Right renal pelvis (tissue), 4 donors: ENCODE measurements around the gene PTPN23. TPM values are rescaled to one million over a fixed set of nuclear protein-coding genes. Genes with fewer than 3 reads are reported as not detected.
A peak's percentile ranks its signal among the peaks of the same experiment; 100 is the strongest.
"Not testable (repeated sequence)": the region's sequence is repeated elsewhere in the genome, so short reads cannot be mapped to it uniquely, and the experiment has no call there.

Experiments
- DNase-seq, 4 donors: peaks; one replicate each; pipeline ENCODE4 v3.0.0-alpha.2; 2013; ENCODE audit warnings: low read depth in 4 of 4, low spot score in 3 of 4, missing footprints in 1 of 4
- polyA plus RNA-seq, 4 donors: library from polyadenylated mRNA; unstranded; fragments of 120-200 nt; gene quantifications; one replicate each; pipeline ENCODE4 v1.2.1, GENCODE V29; 2013; ENCODE audit not compliant: insufficient read length in 4 of 4

Gene PTPN23, protein sequence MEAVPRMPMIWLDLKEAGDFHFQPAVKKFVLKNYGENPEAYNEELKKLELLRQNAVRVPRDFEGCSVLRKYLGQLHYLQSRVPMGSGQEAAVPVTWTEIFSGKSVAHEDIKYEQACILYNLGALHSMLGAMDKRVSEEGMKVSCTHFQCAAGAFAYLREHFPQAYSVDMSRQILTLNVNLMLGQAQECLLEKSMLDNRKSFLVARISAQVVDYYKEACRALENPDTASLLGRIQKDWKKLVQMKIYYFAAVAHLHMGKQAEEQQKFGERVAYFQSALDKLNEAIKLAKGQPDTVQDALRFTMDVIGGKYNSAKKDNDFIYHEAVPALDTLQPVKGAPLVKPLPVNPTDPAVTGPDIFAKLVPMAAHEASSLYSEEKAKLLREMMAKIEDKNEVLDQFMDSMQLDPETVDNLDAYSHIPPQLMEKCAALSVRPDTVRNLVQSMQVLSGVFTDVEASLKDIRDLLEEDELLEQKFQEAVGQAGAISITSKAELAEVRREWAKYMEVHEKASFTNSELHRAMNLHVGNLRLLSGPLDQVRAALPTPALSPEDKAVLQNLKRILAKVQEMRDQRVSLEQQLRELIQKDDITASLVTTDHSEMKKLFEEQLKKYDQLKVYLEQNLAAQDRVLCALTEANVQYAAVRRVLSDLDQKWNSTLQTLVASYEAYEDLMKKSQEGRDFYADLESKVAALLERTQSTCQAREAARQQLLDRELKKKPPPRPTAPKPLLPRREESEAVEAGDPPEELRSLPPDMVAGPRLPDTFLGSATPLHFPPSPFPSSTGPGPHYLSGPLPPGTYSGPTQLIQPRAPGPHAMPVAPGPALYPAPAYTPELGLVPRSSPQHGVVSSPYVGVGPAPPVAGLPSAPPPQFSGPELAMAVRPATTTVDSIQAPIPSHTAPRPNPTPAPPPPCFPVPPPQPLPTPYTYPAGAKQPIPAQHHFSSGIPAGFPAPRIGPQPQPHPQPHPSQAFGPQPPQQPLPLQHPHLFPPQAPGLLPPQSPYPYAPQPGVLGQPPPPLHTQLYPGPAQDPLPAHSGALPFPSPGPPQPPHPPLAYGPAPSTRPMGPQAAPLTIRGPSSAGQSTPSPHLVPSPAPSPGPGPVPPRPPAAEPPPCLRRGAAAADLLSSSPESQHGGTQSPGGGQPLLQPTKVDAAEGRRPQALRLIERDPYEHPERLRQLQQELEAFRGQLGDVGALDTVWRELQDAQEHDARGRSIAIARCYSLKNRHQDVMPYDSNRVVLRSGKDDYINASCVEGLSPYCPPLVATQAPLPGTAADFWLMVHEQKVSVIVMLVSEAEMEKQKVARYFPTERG (N-terminal part only)
- polyA plus RNA-seq = 10 to 100 TPM; 23.0 to 30.4 (median 27.8) TPM

DNA sequence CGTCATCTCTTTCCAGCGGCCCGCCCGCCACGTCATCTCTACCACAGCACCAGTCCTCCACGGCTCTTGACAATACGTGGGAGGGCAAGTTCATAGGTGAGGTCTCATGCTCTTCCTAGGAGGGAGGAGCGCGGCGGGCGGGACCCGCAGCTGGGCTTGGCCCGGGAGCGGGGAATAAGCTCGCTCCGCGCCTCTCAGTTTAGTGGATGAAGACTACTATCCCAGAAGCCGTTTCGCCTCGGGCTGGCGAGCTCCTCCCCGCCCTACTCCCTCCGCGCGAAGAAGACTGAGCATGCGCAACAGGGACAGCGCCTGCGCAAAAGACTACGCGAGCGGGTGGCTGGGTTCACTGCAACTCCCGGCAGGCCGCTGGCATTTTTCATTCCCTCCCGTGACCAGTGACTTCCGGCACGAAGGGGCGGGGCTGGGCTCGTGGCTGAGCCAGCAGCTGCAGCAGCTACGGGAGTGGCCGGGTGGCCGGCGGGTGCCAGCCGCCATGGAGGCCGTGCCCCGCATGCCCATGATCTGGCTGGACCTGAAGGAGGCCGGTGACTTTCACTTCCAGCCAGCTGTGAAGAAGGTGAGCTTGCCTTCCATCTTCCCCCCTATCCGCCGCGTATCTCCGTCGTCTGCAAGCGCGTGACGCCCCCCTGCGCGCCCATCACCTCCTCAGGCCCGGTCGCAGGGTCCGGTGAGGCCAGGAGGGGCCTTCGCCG, at the start of gene PTPN23:
TSS of gene PTPN23 (plus strand) at position 421 of the 716 bp plus-strand sequence. CDS start at position 497, 76 bp downstream.
- peak; percentile 98 to 100 (median 99) for DNase-seq

DNA sequence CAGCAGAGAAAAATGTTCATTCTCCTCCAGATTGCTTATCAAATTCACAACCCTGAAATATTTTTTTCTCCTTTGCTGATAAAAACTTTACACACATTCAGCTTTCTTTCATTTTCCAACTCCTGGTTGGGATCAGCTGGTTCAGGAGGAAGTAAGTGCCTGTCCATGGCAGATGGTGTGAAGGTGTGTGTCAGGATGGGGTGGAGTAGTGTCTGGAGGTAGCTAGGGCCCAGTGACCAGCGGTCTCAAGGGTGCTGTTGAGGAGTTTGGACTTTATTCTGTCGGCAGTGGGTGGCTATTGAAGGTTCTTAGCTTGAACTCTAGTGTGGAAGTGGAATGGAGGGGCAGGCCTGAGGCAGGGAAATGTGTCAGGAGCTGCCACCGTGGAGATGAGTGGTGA, 46.9 kb upstream of the PTPN23 start:
- DNase-seq = no peak

DNA sequence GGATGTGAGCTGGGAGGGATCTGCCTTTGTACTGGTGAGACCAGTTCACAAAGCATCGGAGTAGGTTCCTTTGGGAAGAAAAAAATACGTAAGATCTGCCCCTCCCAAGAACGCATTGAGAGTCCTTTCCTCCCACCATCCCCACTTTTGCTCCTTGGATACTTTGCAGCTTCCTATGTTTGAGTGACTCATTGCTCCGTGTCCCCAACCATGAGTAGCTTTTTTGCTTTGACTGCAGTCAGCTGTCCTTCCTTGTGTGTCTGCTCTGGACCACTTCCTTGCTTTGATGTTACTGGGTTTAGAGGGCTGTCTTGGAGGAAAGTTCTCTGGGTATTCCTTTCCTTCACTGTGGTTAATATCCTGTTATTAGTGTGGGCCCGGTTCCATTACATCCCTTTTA, 43.2 kb upstream of the PTPN23 start:
- DNase-seq = no peak

DNA sequence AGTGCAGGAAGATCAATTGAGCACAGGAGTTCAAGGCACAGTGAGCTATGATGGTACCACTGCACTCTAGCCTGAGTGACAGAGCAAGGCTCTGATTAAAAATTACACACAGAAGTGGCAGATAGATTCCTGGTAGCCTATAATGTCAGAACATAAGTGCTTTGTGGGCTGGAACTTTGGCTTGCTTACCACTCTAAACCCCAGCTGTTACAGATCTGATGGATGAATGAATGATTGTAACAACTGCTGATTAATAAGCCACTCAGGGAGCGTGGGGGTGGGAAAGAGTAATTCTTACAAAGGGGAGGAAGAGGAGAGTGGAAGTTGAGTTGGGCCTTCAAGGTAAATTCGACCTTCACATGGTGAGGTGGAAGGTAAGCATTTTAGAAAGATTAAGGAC, 40.9 kb upstream of the PTPN23 start:
- DNase-seq = no peak

DNA sequence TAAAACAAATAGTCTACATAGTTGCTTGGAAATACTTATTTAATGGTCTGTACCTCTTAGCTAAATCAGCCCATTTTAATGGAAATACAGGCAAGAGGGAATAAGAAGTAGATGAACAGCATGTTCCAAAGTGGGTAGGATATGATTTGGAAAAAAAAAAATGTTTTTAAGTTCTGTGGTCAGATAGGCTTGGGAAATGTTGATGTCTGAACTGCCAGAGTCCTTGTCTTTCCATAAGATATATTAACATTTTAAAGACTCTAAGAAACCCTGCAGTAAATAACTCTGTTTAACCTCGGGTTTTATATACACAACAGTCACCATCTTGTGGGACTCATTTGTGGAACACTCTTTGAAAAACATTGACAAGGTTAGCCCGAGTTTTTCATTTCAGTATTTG, 40.0 kb upstream of the PTPN23 start:
- no peak for DNase-seq

DNA sequence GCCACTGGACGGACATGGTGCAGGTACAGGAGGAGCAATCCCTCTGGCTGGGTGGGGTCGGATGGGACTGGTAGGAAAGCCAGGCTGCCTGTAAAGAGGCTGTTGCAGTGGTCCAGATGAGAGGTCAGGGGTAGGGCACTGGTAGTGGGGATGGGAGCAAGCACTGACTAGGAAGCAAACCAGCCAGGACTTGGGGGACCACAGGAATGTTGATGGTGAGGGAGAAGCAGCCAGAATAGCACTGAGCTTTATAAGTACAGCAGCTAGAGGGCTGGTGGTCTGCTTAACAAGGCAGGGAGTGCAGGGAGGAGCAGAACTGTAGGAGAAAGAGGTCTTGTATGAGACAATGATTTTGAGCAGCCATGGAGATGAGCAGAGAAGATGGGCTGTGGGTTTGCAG, 38.7 kb upstream of the PTPN23 start:
- DNase-seq = no peak

DNA sequence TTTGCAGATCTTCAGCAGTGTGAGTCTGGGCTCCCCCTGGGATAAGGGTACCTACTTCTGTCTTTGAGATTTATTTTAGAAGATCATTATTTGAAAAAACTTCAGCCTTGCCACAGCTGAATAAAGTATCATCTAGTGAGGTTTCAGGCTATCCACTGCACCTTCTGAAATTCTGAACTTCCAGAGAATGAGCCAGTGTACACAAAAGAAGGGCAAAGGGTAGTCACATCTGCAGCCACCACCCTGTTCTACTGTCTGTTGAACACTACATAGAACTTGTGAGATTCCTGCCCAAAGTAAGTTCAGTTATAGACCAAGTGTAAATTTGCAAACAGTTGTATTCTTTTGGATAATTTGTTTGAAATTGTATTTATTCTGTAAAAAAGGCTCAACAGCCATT, 38.0 kb upstream of the PTPN23 start:
- DNase-seq = no peak

DNA sequence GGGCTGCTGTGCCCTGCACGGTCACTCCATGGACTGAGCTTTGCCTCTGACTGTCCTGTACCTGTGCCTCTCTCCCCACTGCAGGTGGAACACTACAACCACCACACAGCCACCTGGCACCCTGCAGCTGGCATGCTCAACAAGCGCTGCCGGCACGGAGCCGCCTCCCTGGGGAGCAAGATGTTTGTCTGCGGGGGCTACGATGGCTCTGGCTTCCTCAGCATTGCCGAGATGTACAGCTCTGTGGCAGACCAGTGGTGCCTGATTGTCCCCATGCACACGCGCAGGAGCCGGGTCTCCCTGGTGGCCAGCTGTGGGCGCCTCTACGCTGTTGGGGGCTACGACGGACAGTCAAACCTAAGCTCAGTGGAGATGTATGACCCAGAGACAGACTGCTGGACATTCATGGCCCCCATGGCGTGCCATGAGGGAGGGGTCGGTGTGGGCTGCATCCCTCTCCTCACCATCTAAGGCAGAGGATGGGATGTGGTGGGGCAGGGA, 37.3 kb upstream of the PTPN23 start:
- no peak for DNase-seq

DNA sequence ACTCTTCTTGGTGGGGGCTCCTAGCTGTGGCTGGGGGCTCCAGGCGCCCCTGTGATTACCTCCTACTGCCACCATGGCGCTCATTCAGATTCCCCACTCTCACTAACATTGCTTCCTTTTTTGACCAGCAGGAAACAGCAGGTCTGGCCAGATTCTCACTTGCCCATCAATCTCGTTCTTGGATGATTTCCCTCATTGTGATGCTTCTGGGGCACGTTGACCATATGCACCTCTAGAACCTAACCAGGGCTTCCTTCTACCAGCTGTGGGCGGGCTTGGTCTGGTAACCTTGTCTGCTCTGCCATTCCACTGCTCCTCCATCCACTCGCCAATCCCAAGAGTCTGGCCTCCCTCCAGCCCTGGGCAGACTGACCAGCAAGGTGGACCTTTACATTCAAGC, 35.9 kb upstream of the PTPN23 start:
- no peak for DNase-seq

DNA sequence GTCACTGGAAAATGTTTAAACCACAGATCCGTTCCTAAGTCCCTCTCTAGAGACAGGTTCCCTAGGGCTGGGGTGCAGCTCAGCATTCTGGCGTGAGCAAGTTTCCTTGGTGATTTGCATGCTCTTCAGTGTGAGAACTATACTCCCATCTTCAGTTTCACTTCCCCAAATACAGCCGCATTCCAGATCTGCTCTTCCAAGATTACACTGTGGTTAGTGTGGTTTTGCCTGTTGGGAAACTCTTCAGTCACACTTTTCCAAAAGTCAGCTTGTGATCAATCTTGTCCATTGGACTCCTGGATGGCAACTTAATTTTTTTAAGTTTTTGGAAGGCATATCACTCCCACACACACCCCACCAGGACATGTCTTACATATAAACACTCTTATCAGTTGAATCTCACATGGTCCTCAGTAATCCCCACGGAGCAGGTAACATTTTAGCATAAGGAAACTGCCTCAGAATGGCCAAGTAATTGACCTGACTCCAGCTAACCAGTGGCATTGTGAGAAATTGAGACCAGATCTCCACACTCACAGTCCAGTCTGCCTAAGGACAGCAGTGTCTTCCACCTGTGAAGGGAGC, 33.5 kb upstream of the PTPN23 start:
- no peak for DNase-seq

DNA sequence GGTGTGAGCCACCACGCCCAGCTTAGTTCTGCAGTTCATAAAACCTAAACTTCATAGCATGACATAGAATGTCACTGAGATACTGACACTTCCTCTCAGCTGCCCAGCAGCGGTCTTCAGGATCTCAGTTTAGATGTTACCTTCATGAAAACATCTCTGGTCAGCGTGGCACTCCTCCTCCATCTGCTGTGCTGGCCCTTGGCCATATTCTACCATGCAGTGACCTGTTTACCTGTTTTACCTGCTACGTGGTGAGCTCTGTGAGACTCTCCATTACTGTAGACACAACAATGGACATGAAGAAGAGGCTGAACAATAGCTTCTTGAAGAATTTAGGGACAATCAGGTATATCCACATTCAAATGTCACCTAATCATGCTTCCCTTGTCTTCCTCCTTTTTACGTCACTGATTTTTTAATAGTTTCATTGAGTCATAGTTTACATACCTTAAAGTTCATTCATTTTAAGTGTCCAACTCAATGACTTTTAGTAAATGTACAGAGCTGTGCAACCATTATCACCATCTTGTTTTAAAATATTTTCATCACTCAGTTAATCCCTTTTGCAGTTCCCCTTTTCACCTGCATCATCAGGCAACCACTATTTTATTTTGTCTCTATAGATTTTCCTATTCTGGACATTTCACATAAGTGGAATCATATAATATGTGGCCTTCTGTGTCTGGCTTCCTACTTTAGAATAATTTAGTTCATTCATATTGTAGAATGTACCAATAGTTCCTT, 32.2 kb upstream of the PTPN23 start:
- no peak for DNase-seq

DNA sequence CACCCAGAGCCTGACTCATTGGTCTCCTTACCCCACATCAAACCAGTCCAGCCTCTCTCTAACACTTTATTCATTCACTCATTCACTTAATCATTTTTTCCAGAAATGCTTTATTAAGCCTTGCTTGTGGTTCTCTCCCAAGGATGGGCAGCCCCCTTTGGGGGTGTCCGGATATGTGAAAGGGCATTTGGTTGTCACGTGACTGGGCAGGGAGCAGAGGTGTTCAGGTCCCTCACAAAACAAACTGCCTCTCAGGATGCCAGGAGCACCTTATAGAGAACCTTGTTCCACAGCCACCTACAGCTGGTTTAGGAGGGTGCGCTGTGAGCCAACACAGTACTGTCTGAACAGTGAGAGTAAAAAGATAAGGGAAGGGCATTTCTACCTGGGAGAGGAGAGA, 25.8 kb upstream of the PTPN23 start:
- DNase-seq = no peak

DNA sequence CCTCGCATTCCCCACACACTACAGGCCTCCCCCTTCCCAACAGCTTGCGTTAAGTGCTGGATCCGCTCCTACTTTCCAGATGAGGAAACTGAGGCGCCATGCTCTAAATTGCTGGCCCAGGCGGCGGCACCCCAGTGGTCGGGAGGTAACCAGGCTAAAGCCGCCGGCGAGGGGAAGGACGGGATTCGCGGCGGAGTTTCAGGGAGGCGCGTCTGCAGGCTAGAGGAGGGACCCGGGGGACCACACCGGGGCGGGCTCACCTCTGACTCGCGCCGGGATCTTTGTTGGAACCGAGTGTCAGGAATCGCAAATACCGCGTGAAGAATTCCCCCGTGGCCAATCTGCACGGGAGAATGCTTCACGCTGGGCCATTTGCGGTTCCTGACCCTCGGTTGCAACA, 24.6 kb upstream of the PTPN23 start:
- no peak for DNase-seq

DNA sequence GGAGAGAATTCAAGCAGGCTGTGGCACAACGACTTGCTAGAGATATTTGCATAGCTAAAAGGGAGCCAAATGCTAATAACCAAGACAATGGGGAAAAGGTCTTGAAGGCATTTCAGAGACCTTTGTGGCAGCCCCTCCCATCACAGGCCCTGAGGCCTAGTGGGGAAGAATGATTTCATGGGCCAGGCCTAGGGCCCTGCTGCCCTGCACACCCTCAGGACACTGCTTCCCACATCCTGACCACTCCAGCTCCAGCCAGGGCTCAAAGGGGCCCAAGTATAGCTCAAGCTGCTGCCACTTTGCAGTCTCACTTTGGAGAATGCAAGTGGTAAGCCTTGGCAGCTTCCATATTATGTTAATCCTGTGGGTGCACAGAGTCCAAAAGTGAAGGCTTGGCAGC, 21.5 kb upstream of the PTPN23 start:
- no peak for DNase-seq

DNA sequence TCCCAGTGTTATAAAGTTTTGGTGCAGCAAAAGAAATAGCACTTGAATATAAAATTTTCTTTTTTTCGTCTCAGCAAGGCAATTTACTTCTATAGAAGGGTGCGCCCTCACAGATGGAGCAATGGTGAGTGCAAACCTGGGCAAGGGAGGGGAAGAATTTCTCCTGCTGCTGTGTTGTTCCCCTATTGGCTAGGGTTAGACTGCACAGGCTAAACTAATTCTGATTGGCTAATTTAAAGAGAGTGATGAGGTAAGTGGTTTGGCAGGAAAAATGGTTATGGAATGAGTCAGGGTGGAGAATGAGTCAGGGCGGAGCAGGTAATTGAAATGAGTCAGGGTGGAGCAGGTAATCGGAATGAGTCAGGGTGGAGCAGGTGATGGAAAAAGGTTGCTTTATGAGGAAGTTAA, 20.7 kb upstream of the PTPN23 start:
- not testable (repeated sequence) for DNase-seq

DNA sequence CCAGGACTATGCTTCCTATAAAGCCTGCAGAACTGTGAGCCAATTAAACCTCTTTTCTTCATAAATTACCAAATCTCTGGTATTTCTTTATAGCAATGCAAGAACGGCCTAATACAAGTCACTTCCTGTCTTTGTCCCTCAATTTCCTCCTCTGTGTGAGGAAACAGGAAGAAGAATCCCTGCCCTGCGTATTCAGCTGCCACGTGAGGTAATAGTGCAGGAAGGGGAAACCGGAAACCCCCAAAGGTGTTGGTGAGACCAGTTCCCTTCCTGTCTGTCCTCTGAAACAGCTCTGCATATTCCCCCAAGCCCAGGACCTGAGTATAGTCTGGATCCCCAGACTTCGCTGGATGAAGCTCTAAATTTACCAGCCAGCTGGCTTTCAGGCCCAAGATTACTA, 18.1 kb upstream of the PTPN23 start:
- DNase-seq = no peak

DNA sequence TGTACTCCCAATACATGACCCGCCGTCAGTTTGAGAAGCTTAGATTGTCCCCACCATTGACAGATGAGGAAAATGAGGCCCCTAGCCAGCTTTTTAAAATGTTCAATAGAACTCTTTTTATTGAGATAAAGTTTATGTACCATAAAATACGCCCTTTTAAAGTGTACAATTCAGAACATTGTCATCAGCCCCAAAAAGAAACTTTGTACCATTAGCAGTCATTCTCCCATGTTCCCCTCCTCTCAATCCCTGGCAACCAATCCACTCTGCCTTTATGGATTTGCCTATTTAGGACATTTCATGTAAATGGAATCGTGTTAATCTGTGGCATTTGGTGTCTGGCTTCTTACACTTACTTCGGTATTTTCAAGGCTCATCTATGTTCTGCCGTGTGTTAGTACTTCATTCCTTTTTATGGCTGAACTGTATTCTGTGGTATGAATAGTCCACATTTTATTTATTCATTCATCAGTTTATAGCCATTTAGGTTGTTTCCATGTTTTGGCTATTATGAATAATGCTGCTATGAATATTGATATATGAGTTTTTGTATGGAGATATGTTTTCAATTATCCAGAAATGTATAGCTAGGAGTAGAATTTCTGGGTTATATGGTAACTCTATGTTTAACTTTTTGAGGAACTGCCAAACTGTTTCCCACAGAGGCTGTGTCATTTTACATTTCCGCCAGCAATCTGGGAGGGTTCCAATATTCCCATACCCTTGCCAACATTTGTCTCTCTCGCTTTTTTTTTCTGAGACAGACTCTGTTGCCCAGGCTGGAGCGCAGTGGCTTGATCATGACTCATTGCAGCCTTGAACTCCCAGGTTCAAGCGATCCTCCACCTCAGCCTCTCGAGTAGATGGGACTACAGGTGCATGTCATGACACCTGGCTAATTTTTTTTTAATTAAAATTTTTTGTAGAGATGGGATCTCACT, 15.3 kb upstream of the PTPN23 start:
- no peak for DNase-seq

DNA sequence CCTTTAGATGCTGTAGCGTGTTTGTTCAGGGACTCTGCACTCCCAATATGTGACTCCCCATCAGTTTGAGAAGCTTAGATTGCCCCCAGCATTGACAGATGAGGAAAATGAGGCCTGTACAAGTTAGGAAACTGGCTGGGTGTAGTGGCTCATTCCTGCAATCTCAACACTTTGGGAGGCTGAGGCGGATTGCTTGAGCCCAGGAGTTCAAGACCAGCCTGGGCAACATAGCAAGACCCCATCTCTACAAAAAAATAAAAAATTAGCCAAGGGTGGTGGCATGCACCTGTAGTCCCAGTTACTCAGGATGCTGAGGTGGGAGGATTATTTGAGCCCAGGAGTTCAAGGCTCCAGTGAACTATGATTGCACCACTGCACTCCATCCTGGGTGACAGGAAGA, 14.0 kb upstream of the PTPN23 start:
- DNase-seq = no peak
